ENCODE data around the gene BBS9. TPM values are rescaled to one million over a fixed set of nuclear protein-coding genes. Genes with fewer than 3 reads are reported as not detected.
A peak's percentile ranks its signal among the peaks of the same experiment; 100 is the strongest.

The BBS9 gene
- total RNA-seq, 2 donors from 2014 or later, result 14.2 to 23.6 TPM

GRCh38 chr7:33118383-33118782 is 11.0 kb upstream of the BBS9 start:
- Histone ChIP-seq H3K9me3 (peaks cover 0 to 3% (median 0%) of the 10 kb centered on the region in 3 donors), H3K4me3 (no peak overlapping the region), H3K27me3 (no peaks in the 10 kb centered on the region), H3K27ac (no peak overlapping the region), H3K36me3 (replicated peaks in 1 of 2; ENCODE audit: insufficient read depth in 1 of 2, low read depth in 2 of 2) (no peaks in the 10 kb centered on the region), H3K4me1 (no peaks in the 10 kb centered on the region)
- intact Hi-C loops (cut with DNase I), result no loop called here
- no peak for DNase-seq
- 94% methylated on average over 3 of the region's 3 CpGs for WGBS, 2 donors
- ATAC-seq, result no peak
- TF ChIP-seq CTCF (IDR thresholded peaks at IDR 0.05), result no peak
- no peak for TF ChIP-seq POLR2A (IDR thresholded peaks at IDR 0.05)

- H3K36me3 ChIP-seq (replicated peaks in 1 of 2; ENCODE audit: insufficient read depth in 1 of 2, low read depth in 2 of 2), result no peaks in the 10 kb centered on the region
- intact Hi-C loops (cut with DNase I), result no loop called here
- H3K4me3 ChIP-seq, result no peak overlapping the region
- no peak for ATAC-seq
- no peak for TF ChIP-seq CTCF (IDR thresholded peaks at IDR 0.05)
- WGBS, 2 donors, result 32 to 37% methylated on average over 2 of the region's 2 CpGs
- H3K27me3 ChIP-seq, result no peaks in the 10 kb centered on the region
- peaks cover 9% of the 10 kb centered on the region for H3K4me1 ChIP-seq
- H3K27ac ChIP-seq, result no peak overlapping the region
- no peak for DNase-seq
- no peaks in the 10 kb centered on the region for H3K9me3 ChIP-seq
These were observed 2.3 kb upstream of the BBS9 start for GRCh38 chr7:33127085-33127484.

- Histone ChIP-seq H3K27ac (peak overlapping the region in 3 of 4 donors; percentile 71 to 87 (median 86)), H3K36me3 (replicated peaks in 1 of 2; ENCODE audit: insufficient read depth in 1 of 2, low read depth in 2 of 2) (no peaks in the 10 kb centered on the region), H3K27me3 (no peaks in the 10 kb centered on the region), H3K4me1 (peaks cover 9% of the 10 kb centered on the region), H3K4me3 (peak overlapping the region; percentile 53 to 75), H3K9me3 (no peaks in the 10 kb centered on the region)
- intact Hi-C loops (cut with DNase I), result no loop called here
- DNase-seq (no peak), ATAC-seq (no peak)
- TF ChIP-seq CTCF (IDR thresholded peaks at IDR 0.05) (no peak), POLR2A (IDR thresholded peaks at IDR 0.05) (no peak)
- 0% methylated on average over 3 of the region's 3 CpGs for WGBS, 2 donors
These were observed 754 bp upstream of the BBS9 start for GRCh38 chr7:33128631-33128989.

GRCh38 chr7:33129806-33130153 is 416 bp downstream of the BBS9 start:
- H3K27ac ChIP-seq, result peak overlapping the region in 3 of 4 donors; percentile 71 to 87 (median 86)
- intact Hi-C loops (cut with DNase I), result no loop called here
- H3K4me3 ChIP-seq, result peak overlapping the region; percentile 53 to 75
- H3K4me1 ChIP-seq, result peaks cover 9% of the 10 kb centered on the region
- DNase-seq (no peak), ATAC-seq (no peak)
- H3K27me3 ChIP-seq, result no peaks in the 10 kb centered on the region
- no peaks in the 10 kb centered on the region for H3K36me3 ChIP-seq (replicated peaks in 1 of 2; ENCODE audit: insufficient read depth in 1 of 2, low read depth in 2 of 2)
- 0% methylated on average over 11 of the region's 11 CpGs for WGBS, 2 donors
- no peaks in the 10 kb centered on the region for H3K9me3 ChIP-seq
- TF ChIP-seq CTCF (IDR thresholded peaks at IDR 0.05), result no peak
- TF ChIP-seq POLR2A (IDR thresholded peaks at IDR 0.05), result no peak

GRCh38 chr7:33130184-33130583 is 820 bp downstream of the BBS9 start:
- ATAC-seq (no peak), DNase-seq (no peak)
- Histone ChIP-seq H3K36me3 (replicated peaks in 1 of 2; ENCODE audit: insufficient read depth in 1 of 2, low read depth in 2 of 2) (no peaks in the 10 kb centered on the region), H3K4me1 (peaks cover 9% of the 10 kb centered on the region), H3K9me3 (no peaks in the 10 kb centered on the region), H3K4me3 (no peak overlapping the region), H3K27me3 (no peaks in the 10 kb centered on the region), H3K27ac (no peak overlapping the region)
- intact Hi-C loops (cut with DNase I), result no loop called here
- TF ChIP-seq POLR2A (IDR thresholded peaks at IDR 0.05), result no peak
- TF ChIP-seq CTCF (IDR thresholded peaks at IDR 0.05), result no peak
- WGBS, 2 donors, result 11 to 12% methylated on average over 3 of the region's 3 CpGs
